HG03521 (cell line): ENCODE results near the gene KAZN.

Experiments
- ATAC-seq: cut with Tn5 transposase; IDR thresholded peaks from one replicate; pipeline ENCODE4 v1.9.1; 2021; ENCODE audit warnings: mild to moderate bottlenecking, moderate library complexity; ENCODE audit not compliant: unreplicated experiment

The KAZN gene

GRCh38 chr1:14639291-14640050 is 41.0 kb downstream of the KAZN start:
- no peak for ATAC-seq

DNA sequence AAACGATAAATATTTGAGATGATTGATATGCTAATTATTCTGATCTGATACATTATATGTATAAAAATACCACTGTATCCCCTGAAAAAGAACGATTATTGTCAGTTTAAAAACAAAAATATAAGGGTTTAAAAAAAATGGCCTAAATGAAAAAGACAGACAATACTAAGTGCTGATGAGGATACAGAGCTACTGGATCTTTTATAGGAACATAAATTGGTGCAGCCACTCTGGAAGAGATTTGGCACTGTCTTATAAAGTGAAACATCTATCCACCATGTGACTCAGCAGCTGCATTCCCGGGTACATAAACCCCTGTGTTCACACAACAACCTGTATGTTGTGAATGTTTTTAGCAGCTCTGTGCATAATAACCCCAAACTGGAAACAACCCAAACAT is 44.2 kb downstream of the KAZN start:
- ATAC-seq = no peak

DNA sequence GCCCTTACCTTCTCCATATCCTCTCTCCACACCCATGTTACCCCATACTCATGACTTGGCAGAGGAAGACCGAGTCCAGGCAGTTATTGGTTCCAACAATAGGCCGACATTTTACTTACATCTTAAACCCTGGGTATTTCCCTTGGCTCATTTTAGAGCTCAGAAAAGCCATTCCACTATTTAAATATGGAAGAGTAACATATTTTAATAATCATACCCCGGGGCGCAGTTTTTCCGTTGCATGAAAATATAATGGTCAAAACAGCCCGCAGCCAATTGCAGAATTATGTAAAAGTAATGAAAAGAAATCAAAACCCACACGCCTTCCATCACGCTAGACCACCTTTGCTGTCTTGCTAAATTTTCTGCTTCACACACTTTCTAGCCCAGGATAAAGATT is 48.5 kb downstream of the KAZN start:
- no peak for ATAC-seq

GRCh38 chr1:14647777-14648176 is 49.3 kb downstream of the KAZN start:
- ATAC-seq = no peak

GRCh38 chr1:14648391-14648790 is 49.9 kb downstream of the KAZN start:
- ATAC-seq = no peak

- ATAC-seq = no peak
Measured at GRCh38 chr1:14648896-14649855, 50.7 kb downstream of the KAZN start.

DNA sequence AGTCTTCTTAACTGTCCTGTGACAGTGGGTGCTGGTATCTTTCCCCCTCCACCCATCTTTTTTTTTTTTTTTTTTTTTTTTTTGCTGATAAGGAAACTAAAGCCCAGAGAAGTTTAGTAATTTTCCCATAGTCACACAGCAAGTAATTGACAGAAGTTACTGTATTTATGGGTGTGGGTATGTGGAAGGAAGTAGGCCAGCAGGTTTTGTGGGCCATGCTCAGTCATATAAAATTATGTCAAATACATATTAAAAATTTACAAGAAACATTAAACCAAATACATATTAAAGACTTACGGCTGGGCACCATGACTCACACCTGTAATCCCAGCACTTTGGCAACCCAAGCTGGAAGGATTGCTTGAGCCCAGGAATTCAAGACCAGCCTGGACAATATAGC is 51.5 kb downstream of the KAZN start:
- no peak for ATAC-seq

DNA sequence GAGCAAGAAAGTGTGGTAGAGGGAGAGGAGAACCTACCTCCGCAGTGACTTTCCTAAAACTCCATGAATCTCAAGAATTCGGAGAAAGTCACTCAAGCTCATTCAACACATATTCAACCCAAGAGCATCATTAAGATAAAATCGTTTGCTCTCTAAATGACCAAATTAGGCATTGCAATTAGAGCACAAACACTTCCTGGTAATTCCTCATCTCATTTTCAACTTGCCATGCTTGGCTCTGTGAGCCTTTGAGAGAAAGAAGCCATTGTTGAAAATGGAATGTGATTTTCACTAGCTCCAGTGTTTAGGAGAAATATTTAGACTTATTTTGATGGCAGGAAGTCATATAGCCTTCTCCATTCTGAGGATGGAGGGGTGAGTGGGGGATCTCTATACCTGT is 52.5 kb downstream of the KAZN start:
- no peak for ATAC-seq

- ATAC-seq = no peak
Measured at GRCh38 chr1:14652840-14653239, 54.4 kb downstream of the KAZN start.

DNA sequence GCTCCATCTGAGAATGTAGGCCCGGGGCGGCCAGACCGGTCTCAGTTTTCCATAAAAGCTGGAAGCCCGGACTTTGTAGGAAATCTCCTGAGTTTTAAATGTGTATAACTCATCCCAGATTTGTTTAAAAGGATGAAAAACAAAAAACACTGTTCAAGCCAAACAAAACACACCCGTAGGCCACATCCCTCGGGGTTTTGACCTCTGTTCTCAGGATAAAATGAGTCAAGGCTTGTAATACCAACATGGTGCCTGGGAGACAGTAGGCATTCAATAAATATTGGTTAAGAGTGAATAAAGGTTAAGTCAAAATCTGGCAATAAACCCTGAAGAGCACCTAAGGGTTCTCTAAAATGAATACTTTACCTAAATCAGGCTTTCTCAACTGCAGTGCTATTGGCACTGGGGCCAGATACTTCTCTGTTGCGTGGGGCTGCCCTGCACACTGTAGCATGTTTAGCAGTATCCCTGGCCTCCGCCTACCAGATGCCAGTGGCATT is 55.0 kb downstream of the KAZN start:
- no peak for ATAC-seq

DNA sequence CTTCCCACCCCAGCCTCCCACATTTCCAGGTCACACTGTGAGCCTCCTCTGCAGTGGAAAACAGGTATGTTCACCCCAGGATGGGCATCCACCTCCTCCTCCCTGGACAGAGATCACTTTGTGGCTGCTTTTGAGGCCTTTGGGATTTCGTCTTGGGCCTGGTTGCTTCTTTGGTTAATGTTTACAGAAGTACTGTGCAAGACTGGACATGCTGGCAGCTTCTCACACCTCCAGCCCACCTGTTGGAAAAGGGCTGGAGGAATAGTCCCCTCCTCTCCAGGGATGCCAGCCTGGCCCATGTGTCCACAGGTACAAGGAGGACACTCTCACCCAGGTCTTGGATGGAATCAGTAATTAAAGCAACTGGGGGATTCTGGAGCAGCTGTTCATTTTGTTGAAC is 56.1 kb downstream of the KAZN start:
- ATAC-seq = no peak

DNA sequence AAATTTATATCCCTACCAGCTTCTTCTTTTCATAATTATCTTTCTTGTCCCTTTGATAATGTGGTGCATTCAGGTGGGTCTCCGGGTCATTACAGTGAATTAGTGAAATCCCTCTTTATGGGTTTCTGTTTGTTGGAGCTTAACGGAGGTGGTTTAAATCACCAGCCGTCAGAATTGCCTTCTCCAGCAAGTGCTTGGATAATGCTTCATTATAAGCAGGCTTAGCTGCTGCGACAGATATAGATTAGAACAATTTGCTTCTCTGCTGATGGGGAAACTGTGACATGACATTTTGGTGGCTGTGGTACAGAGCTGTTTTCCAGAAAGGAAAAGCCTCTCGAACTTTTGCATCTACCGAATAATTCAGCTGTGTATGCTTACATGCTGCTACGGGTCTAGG is 56.9 kb downstream of the KAZN start:
- ATAC-seq = no peak

GRCh38 chr1:14656384-14656937 is 58.0 kb downstream of the KAZN start:
- ATAC-seq = no peak

GRCh38 chr1:14658642-14659041 is 60.2 kb downstream of the KAZN start:
- no peak for ATAC-seq

GRCh38 chr1:14659913-14660312 is 61.4 kb downstream of the KAZN start:
- ATAC-seq = no peak

GRCh38 chr1:14660801-14661200 is 62.3 kb downstream of the KAZN start:
- no peak for ATAC-seq

DNA sequence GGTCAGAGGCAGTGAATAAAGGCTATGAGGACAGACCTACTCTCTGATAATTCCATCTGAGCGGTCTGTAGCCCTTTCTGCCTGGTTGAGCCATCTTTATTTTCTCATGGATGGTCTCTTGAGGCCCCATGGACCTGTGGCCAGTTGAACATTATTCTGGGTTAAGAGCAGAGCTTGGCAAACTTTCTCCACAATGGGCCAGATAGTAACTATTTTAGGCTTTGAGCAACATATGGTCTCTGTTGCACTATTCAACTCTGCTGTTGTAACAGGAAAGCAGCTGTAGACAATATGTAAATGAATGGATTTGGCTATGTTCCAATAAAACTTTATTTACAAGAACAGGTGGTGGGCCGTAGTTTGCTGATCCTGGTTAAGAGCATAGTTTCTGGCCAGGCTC is 62.7 kb downstream of the KAZN start:
- no peak for ATAC-seq

GRCh38 chr1:14662116-14662515 is 63.6 kb downstream of the KAZN start:
- no peak for ATAC-seq

- ATAC-seq = no peak
Measured at GRCh38 chr1:14663773-14664172, 65.3 kb downstream of the KAZN start.

GRCh38 chr1:14666373-14666772 is 67.9 kb downstream of the KAZN start:
- no peak for ATAC-seq

GRCh38 chr1:14666962-14667650 is 68.6 kb downstream of the KAZN start:
- no peak for ATAC-seq
